B cell (primary cell): ENCODE data around the gene ONECUT3.

ENCODE experiments used
- EZH2 ChIP-seq: IDR thresholded peaks from 2 replicates; pipeline ENCODE4 v1.6.1; 2012; ENCODE audit warnings: borderline replicate concordance, low read depth, mild to moderate bottlenecking, moderate library complexity, low read length; ENCODE audit not compliant: insufficient read depth, poor library complexity, severe bottlenecking
- TF ChIP-seq, protein P1 (sequence below): fragments of 200-600 bp; IDR thresholded peaks from one replicate; pipeline ENCODE4 v1.8.0; 2022; ENCODE audit warnings: antibody characterized with exemption, mild to moderate bottlenecking

DNA sequence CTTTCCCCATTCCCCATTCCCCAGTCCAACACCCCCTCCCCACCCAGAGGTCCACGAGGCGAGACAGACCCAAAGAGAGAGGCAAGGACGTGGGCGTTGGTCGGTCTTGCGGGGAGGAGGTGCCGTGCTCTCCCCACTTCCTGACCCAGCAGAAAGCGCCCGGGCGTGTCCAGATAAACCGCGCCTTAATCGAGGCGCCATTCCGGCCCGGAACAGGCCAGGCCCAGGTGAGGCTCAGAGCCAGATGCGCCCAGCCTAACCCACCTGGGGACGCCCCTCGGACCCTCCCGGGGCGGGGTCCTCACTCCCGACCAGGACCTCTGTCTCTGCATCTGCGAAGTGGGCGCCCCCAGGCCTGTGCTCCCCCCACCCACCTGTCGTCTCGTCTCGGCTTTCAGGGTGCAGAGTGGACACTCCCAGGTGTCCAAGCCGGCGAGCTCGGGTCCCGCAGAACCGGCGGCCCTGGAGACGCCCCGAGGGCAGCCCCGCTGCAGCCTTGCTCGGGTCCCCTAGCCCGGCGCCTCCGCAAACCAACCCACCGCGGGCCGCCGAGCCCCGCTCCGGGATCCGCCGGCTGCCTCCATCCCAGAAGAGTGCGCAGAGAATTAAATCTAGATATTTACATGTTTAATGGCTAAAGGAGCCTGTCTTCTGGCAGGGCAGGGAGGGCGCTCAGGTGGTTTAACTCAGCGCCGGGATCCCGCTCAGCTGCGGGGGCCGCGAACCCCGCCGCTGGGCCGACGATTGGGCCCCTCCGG, 5.0 kb upstream of the ONECUT3 start:
- TF ChIP-seq, protein P1, sequence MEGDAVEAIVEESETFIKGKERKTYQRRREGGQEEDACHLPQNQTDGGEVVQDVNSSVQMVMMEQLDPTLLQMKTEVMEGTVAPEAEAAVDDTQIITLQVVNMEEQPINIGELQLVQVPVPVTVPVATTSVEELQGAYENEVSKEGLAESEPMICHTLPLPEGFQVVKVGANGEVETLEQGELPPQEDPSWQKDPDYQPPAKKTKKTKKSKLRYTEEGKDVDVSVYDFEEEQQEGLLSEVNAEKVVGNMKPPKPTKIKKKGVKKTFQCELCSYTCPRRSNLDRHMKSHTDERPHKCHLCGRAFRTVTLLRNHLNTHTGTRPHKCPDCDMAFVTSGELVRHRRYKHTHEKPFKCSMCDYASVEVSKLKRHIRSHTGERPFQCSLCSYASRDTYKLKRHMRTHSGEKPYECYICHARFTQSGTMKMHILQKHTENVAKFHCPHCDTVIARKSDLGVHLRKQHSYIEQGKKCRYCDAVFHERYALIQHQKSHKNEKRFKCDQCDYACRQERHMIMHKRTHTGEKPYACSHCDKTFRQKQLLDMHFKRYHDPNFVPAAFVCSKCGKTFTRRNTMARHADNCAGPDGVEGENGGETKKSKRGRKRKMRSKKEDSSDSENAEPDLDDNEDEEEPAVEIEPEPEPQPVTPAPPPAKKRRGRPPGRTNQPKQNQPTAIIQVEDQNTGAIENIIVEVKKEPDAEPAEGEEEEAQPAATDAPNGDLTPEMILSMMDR = no peak
- TF ChIP-seq EZH2 = no peak
